ENCODE measurements around the gene RPA3. TPM values are rescaled to one million over a fixed set of nuclear protein-coding genes. Genes with fewer than 3 reads are reported as not detected.

RPA3 gene
- total RNA-seq, 5 donors from 2014 or later (not counting 1 experiment from before 2014, with no cell fraction given), result 24.5 to 28.5 (median 26.8) TPM

DNA sequence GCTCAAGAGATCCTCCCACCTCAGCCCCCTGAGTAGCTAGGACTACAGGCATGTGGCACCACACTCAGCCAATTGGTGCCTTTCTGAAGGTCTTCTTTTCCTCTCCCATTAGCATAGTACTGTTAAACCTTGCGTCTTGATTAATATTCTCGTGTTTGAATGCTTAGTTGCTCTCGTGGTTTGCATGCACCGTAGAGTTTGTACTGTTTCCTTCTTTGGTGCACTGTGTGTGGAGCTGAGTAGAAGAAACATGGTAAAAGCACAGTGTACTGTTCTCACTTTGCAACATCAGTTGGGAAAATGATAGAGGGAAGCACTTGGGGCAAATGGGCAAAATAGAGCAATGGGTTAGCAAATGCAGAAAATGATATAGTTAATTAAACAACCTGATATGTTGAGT lies 27.6 kb upstream of the RPA3 start:
- WGBS (ENCODE audit: insufficient coverage), result 93% methylated on average over 2 of the region's 4 CpGs
- Histone ChIP-seq H3K9me3 (no peaks in the 10 kb centered on the region), H3K4me1 (ENCODE audit: control insufficient read depth in 1 of 2, extremely low read depth in 1 of 2, insufficient read depth in 2 of 2, low read length in 2 of 2) (no peaks in the 10 kb centered on the region), H3K36me3 (ENCODE audit: control insufficient read depth in 2 of 2, extremely low read depth in 1 of 2, insufficient read depth in 1 of 2, low read length in 1 of 2) (no peaks in the 10 kb centered on the region), H3K27ac (ENCODE audit: low read length) (no peak overlapping the region), H3K27me3 (replicated peaks in 1 of 2; ENCODE audit: control insufficient read depth in 2 of 2, extremely low read depth in 1 of 2, insufficient read depth in 2 of 2, low read length in 1 of 2) (no peaks in the 10 kb centered on the region), H3K4me3 (ENCODE audit: control insufficient read depth in 1 of 2, extremely low read depth in 1 of 2, low read length in 1 of 2) (no peak overlapping the region)
- H3K36me3 Mint-ChIP-seq, result peaks cover 6% of the 10 kb centered on the region
- no peaks in the 10 kb centered on the region for H3K27me3 Mint-ChIP-seq
- DNase-seq, result no peak
- H3K4me1 Mint-ChIP-seq, result peaks cover 5 to 18% (median 9%) of the 10 kb centered on the region in 3 donors
- CTCF ChIA-PET, result no interaction called here
- no peaks in the 10 kb centered on the region for H3K9me3 Mint-ChIP-seq
- POLR2A ChIA-PET, result no interaction called here
- no peak for ATAC-seq (replicated peaks in 1 of 4)
- no peak overlapping the region for H3K27ac Mint-ChIP-seq
- H3K4me3 Mint-ChIP-seq, result no peak overlapping the region

DNA sequence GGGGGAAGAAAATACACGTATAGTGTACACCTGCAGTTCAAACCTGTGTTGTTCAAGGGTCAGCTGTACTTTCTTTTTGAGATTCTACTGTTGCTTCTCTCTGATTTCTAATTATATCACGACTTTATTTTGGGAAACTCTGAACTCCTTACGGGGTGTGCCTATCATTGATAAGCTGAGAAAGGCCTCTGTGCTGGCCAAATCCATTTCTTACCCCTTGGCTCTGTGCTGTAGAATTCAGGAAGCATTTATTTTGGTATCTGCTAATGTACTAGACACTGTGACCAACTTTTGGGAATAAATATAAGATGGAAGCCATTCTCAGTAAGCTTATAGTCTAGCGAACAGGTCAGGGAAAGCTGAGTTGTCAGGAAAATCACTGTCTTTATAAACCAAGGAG lies 26.9 kb upstream of the RPA3 start:
- Histone ChIP-seq H3K27me3 (replicated peaks in 1 of 2; ENCODE audit: control insufficient read depth in 2 of 2, extremely low read depth in 1 of 2, insufficient read depth in 2 of 2, low read length in 1 of 2) (no peaks in the 10 kb centered on the region), H3K27ac (ENCODE audit: low read length) (no peak overlapping the region), H3K9me3 (no peaks in the 10 kb centered on the region), H3K4me1 (ENCODE audit: control insufficient read depth in 1 of 2, extremely low read depth in 1 of 2, insufficient read depth in 2 of 2, low read length in 2 of 2) (no peaks in the 10 kb centered on the region), H3K36me3 (ENCODE audit: control insufficient read depth in 2 of 2, extremely low read depth in 1 of 2, insufficient read depth in 1 of 2, low read length in 1 of 2) (no peaks in the 10 kb centered on the region), H3K4me3 (ENCODE audit: control insufficient read depth in 1 of 2, extremely low read depth in 1 of 2, low read length in 1 of 2) (no peak overlapping the region)
- no peaks in the 10 kb centered on the region for H3K27me3 Mint-ChIP-seq
- ChIA-PET CTCF (no interaction called here), POLR2A (no interaction called here)
- ATAC-seq (replicated peaks in 1 of 4), result no peak
- no peak overlapping the region for H3K4me3 Mint-ChIP-seq
- no peak overlapping the region for H3K27ac Mint-ChIP-seq
- WGBS (ENCODE audit: insufficient coverage), result 93% methylated on average over 3 of the region's 4 CpGs
- H3K9me3 Mint-ChIP-seq, result no peaks in the 10 kb centered on the region
- peaks cover 9% of the 10 kb centered on the region for H3K36me3 Mint-ChIP-seq
- no peak for DNase-seq
- H3K4me1 Mint-ChIP-seq, result peaks cover 4 to 11% (median 7%) of the 10 kb centered on the region in 3 donors

DNA sequence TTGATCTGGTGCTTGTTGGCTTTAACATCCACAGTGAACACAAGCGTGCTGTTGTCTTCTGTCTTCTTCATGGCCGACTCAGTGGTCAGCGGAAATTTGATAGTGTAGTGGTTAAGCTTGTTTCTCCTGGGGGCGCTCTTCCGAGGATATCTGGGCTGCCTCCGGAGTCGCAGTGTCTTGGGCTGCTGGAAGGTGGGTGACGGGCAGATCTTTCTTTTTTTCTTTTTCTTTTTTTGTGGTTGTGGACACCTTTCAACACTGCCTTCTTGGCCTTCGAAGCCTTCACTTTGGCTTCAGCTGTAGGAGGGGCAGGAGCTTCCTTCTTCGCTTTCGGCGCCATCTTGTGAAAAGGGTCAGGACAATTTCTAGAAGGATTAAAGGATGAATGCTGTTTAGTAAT lies 23.8 kb upstream of the RPA3 start:
- H3K27me3 Mint-ChIP-seq, result no peaks in the 10 kb centered on the region
- H3K27ac Mint-ChIP-seq, result no peak overlapping the region
- POLR2A ChIA-PET, result interaction anchor here in 1 of 2 donors (0.6 kb wide), 1 partner anchor 817 kb away, joined by 5 read pairs; no protein-coding TSS in a partner anchor
- DNase-seq, result no peak
- Histone ChIP-seq H3K4me1 (ENCODE audit: control insufficient read depth in 1 of 2, extremely low read depth in 1 of 2, insufficient read depth in 2 of 2, low read length in 2 of 2) (peaks cover 0 to 3% of the 10 kb centered on the region in 2 experiments), H3K9me3 (no peaks in the 10 kb centered on the region), H3K4me3 (ENCODE audit: control insufficient read depth in 1 of 2, extremely low read depth in 1 of 2, low read length in 1 of 2) (no peak overlapping the region), H3K36me3 (ENCODE audit: control insufficient read depth in 2 of 2, extremely low read depth in 1 of 2, insufficient read depth in 1 of 2, low read length in 1 of 2) (no peaks in the 10 kb centered on the region), H3K27me3 (replicated peaks in 1 of 2; ENCODE audit: control insufficient read depth in 2 of 2, extremely low read depth in 1 of 2, insufficient read depth in 2 of 2, low read length in 1 of 2) (no peaks in the 10 kb centered on the region), H3K27ac (ENCODE audit: low read length) (no peak overlapping the region)
- H3K36me3 Mint-ChIP-seq, result peaks cover 9% of the 10 kb centered on the region
- H3K9me3 Mint-ChIP-seq, result no peaks in the 10 kb centered on the region
- no peak for ATAC-seq (replicated peaks in 1 of 4)
- CTCF ChIA-PET, result no interaction called here
- no peak overlapping the region for H3K4me3 Mint-ChIP-seq
- 95% methylated on average over 4 of the region's 12 CpGs for WGBS (ENCODE audit: insufficient coverage)
- H3K4me1 Mint-ChIP-seq, result peaks cover 15 to 28% (median 21%) of the 10 kb centered on the region in 3 donors

DNA sequence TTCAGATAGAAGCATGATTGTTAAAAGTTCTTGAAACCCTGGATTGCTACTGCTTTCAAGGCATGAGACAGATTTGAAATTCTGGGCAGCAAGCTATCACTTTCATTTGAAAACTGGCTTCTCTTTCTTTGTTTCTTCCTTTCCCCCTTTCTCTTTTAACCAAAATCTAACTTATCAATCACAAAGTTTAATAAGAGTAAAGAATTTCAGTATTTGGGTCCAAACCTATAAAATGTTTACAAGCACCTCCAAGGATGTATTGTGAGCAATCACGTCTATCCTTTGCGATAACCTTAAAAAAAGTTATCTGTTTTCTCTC lies 21.6 kb upstream of the RPA3 start:
- no peak overlapping the region for H3K4me3 ChIP-seq (ENCODE audit: control insufficient read depth in 1 of 2, extremely low read depth in 1 of 2, low read length in 1 of 2)
- Mint-ChIP-seq H3K36me3 (peaks cover 20% of the 10 kb centered on the region), H3K27ac (no peak overlapping the region), H3K4me1 (peaks cover 5 to 25% (median 17%) of the 10 kb centered on the region in 3 donors), H3K9me3 (no peaks in the 10 kb centered on the region), H3K4me3 (no peak overlapping the region), H3K27me3 (no peaks in the 10 kb centered on the region)
- H3K36me3 ChIP-seq (ENCODE audit: control insufficient read depth in 2 of 2, extremely low read depth in 1 of 2, insufficient read depth in 1 of 2, low read length in 1 of 2), result no peaks in the 10 kb centered on the region
- H3K4me1 ChIP-seq (ENCODE audit: control insufficient read depth in 1 of 2, extremely low read depth in 1 of 2, insufficient read depth in 2 of 2, low read length in 2 of 2), result peaks cover 0 to 3% of the 10 kb centered on the region in 2 experiments
- no CpG with 5 or more reads among the region's 2 CpGs for WGBS (ENCODE audit: insufficient coverage)
- POLR2A ChIA-PET, result interaction anchor here in 1 of 2 donors (0.6 kb wide), 1 partner anchor 625 kb away, joined by 4 read pairs; no protein-coding TSS in a partner anchor
- no peaks in the 10 kb centered on the region for H3K9me3 ChIP-seq
- DNase-seq (no peak), ATAC-seq (replicated peaks in 1 of 4) (no peak)
- H3K27me3 ChIP-seq (replicated peaks in 1 of 2; ENCODE audit: control insufficient read depth in 2 of 2, extremely low read depth in 1 of 2, insufficient read depth in 2 of 2, low read length in 1 of 2), result no peaks in the 10 kb centered on the region
- CTCF ChIA-PET, result interaction anchor here in 1 of 2 donors (1.0 to 1.9 kb wide), 2 partner anchors 59 to 477 kb away, joined by 3 to 7 read pairs; no protein-coding TSS in a partner anchor
- no peak overlapping the region for H3K27ac ChIP-seq (ENCODE audit: low read length)

DNA sequence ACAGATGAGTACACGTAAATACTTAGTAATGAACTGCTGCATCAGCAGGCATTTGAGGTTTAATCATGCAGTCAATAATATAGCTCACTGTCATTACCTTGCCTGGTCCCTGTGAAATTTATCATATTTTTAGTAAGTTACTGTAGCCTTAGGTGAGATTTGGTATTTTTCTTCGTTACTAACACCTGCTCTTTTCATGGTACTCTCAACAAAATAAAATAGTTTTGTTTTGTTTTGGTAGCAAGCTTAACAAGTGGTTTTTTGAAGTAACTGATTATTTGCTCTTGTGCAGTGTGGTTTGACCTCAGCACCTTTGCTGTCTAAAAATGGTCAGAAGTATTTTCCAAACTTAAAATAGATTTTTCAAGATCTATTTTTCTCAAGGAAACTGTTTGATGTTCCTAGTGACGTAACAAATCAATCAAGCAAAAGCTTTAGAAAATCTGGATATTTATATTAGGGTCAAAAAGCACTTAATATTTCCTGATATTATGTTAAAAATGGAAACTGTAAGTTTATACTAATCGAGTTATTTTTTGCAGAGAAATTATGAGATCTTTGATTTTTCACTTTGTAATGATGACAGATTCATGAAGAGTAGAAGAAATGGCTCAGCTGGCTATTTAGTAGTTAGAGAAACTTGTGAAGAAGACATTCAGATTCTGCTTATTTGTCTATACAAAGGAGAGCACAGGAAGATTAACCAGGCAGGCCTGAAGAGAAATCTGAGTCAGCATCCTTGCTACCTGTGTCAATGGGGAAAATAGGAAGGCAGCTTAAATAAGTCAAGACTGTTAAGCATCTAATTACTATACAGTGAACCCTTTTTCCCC lies 21.0 kb upstream of the RPA3 start:
- ATAC-seq (replicated peaks in 1 of 4) (no peak), DNase-seq (no peak)
- Histone ChIP-seq H3K4me1 (ENCODE audit: control insufficient read depth in 1 of 2, extremely low read depth in 1 of 2, insufficient read depth in 2 of 2, low read length in 2 of 2) (peaks cover 0 to 3% of the 10 kb centered on the region in 2 experiments), H3K36me3 (ENCODE audit: control insufficient read depth in 2 of 2, extremely low read depth in 1 of 2, insufficient read depth in 1 of 2, low read length in 1 of 2) (no peaks in the 10 kb centered on the region), H3K4me3 (ENCODE audit: control insufficient read depth in 1 of 2, extremely low read depth in 1 of 2, low read length in 1 of 2) (no peak overlapping the region), H3K9me3 (no peaks in the 10 kb centered on the region), H3K27me3 (replicated peaks in 1 of 2; ENCODE audit: control insufficient read depth in 2 of 2, extremely low read depth in 1 of 2, insufficient read depth in 2 of 2, low read length in 1 of 2) (no peaks in the 10 kb centered on the region), H3K27ac (ENCODE audit: low read length) (no peak overlapping the region)
- POLR2A ChIA-PET, result interaction anchor here in 1 of 2 donors (0.6 to 1.1 kb wide), 2 partner anchors 98 to 612 kb away, joined by 3 to 4 read pairs; no protein-coding TSS in a partner anchor
- WGBS (ENCODE audit: insufficient coverage), result 82% methylated on average over 2 of the region's 4 CpGs
- no peaks in the 10 kb centered on the region for H3K27me3 Mint-ChIP-seq
- peaks cover 5 to 25% (median 17%) of the 10 kb centered on the region in 3 donors for H3K4me1 Mint-ChIP-seq
- peaks cover 20% of the 10 kb centered on the region for H3K36me3 Mint-ChIP-seq
- CTCF ChIA-PET, result interaction anchor here (0.6 to 1.9 kb wide), 5 partner anchors 14 to 478 kb away, joined by 3 to 12 read pairs (median 4); no protein-coding TSS in a partner anchor
- H3K9me3 Mint-ChIP-seq, result no peaks in the 10 kb centered on the region
- H3K4me3 Mint-ChIP-seq, result no peak overlapping the region
- no peak overlapping the region for H3K27ac Mint-ChIP-seq

DNA sequence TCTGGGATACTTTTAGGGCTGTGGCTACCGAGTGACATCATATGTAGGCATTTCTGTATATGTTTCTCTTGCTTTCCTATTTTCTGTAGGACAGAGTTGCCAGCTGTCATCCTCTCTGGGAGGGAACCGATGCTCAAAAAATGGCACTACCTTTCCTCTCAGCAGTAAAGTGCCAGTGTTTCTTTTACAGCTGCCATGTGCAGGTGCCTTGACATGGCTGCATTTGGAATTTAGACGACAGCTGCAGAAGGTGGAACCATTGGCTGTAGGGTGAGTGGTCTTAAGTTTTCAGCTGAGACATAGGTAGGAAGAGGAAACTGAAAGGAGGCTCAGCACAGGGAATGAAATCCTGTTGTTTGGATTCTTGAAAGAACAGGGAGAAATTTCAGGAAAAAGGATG lies 20.2 kb upstream of the RPA3 start:
- Histone ChIP-seq H3K4me1 (ENCODE audit: control insufficient read depth in 1 of 2, extremely low read depth in 1 of 2, insufficient read depth in 2 of 2, low read length in 2 of 2) (peaks cover 0 to 3% of the 10 kb centered on the region in 2 experiments), H3K27me3 (replicated peaks in 1 of 2; ENCODE audit: control insufficient read depth in 2 of 2, extremely low read depth in 1 of 2, insufficient read depth in 2 of 2, low read length in 1 of 2) (no peaks in the 10 kb centered on the region), H3K4me3 (ENCODE audit: control insufficient read depth in 1 of 2, extremely low read depth in 1 of 2, low read length in 1 of 2) (no peak overlapping the region), H3K9me3 (no peaks in the 10 kb centered on the region), H3K27ac (ENCODE audit: low read length) (no peak overlapping the region), H3K36me3 (ENCODE audit: control insufficient read depth in 2 of 2, extremely low read depth in 1 of 2, insufficient read depth in 1 of 2, low read length in 1 of 2) (no peaks in the 10 kb centered on the region)
- H3K9me3 Mint-ChIP-seq, result no peaks in the 10 kb centered on the region
- DNase-seq, result no peak
- peaks cover 20% of the 10 kb centered on the region for H3K36me3 Mint-ChIP-seq
- CTCF ChIA-PET, result interaction anchor here in 1 of 2 donors (0.6 to 1.9 kb wide), 3 partner anchors 13 to 58 kb away, joined by 3 to 7 read pairs (median 4); no protein-coding TSS in a partner anchor
- peaks cover 5 to 25% (median 17%) of the 10 kb centered on the region in 3 donors for H3K4me1 Mint-ChIP-seq
- 83% methylated on average over 1 of the region's 3 CpGs for WGBS (ENCODE audit: insufficient coverage)
- H3K27me3 Mint-ChIP-seq, result no peaks in the 10 kb centered on the region
- H3K4me3 Mint-ChIP-seq, result no peak overlapping the region
- no peak for ATAC-seq (replicated peaks in 1 of 4)
- POLR2A ChIA-PET, result interaction anchor here in 1 of 2 donors (1.1 kb wide), 1 partner anchor 98 kb away, joined by 4 read pairs; no protein-coding TSS in a partner anchor
- no peak overlapping the region for H3K27ac Mint-ChIP-seq

All from T-cell (primary cell).